ENCODE data around the gene RIPOR2. TPM values are rescaled to one million over a fixed set of nuclear protein-coding genes. Genes with fewer than 3 reads are reported as not detected.

Gene RIPOR2
- total and polyA plus RNA-seq, 4 donors, result 1.6 to 10.9 (median 3.7) TPM

- Histone ChIP-seq H3K27ac (ENCODE audit: low read depth in 1 of 2, low read length in 2 of 2) (no peak overlapping the region), H3K4me3 (ENCODE audit: low read depth in 1 of 3, low read length in 3 of 3) (no peak overlapping the region), H3K9ac (ENCODE audit: low read depth in 1 of 2, low read length in 2 of 2) (no peak overlapping the region), H3K27me3 (ENCODE audit: control insufficient read depth in 4 of 4, insufficient read depth in 4 of 4, low read length in 3 of 4) (peaks cover 0 to 2% (median 0%) of the 10 kb centered on the region in 4 donors), H3K9me3 (ENCODE audit: control insufficient read depth in 4 of 4, low read length in 3 of 4) (peaks cover 0 to 4% (median 3%) of the 10 kb centered on the region in 4 donors), H3K36me3 (ENCODE audit: control insufficient read depth in 4 of 4, insufficient read depth in 3 of 4, low read depth in 1 of 4, low read length in 3 of 4) (no peaks in the 10 kb centered on the region), H3K4me1 (ENCODE audit: control insufficient read depth in 4 of 4, insufficient read depth in 4 of 4, low read length in 3 of 4) (peaks cover 0 to 6% (median 6%) of the 10 kb centered on the region in 4 donors)
- no peak for DNase-seq (ENCODE audit: low spot score)
- TF ChIP-seq YY1 (IDR thresholded peaks at IDR 0.05) (no peak), JUND (IDR thresholded peaks at IDR 0.05) (no peak), NR2F2 (IDR thresholded peaks at IDR 0.05) (no peak), FOXA2 (IDR thresholded peaks at IDR 0.05) (no peak), ATF3 (IDR thresholded peaks at IDR 0.05) (no peak), ZBTB33 (IDR thresholded peaks at IDR 0.05) (no peak), RAD21 (IDR thresholded peaks at IDR 0.05) (no peak)
- WGBS, result 54% methylated on average over 3 of the region's 3 CpGs
These were observed 30.3 kb downstream of the RIPOR2 start for GRCh38 chr6:24905483-24905882.

- Histone ChIP-seq H3K36me3 (ENCODE audit: control insufficient read depth in 4 of 4, insufficient read depth in 3 of 4, low read depth in 1 of 4, low read length in 3 of 4) (no peaks in the 10 kb centered on the region), H3K9me3 (ENCODE audit: control insufficient read depth in 4 of 4, low read length in 3 of 4) (peaks cover 0 to 4% (median 3%) of the 10 kb centered on the region in 4 donors), H3K4me1 (ENCODE audit: control insufficient read depth in 4 of 4, insufficient read depth in 4 of 4, low read length in 3 of 4) (no peaks in the 10 kb centered on the region), H3K27me3 (ENCODE audit: control insufficient read depth in 4 of 4, insufficient read depth in 4 of 4, low read length in 3 of 4) (no peaks in the 10 kb centered on the region), H3K4me3 (ENCODE audit: low read depth in 1 of 3, low read length in 3 of 3) (no peak overlapping the region), H3K9ac (ENCODE audit: low read depth in 1 of 2, low read length in 2 of 2) (no peak overlapping the region), H3K27ac (ENCODE audit: low read depth in 1 of 2, low read length in 2 of 2) (no peak overlapping the region)
- 92% methylated on average over 7 of the region's 7 CpGs for WGBS
- TF ChIP-seq EGR1 (IDR thresholded peaks at IDR 0.05; ENCODE audit: low read depth in 2 of 2) (no peak), RXRA (IDR thresholded peaks at IDR 0.05) (no peak), REST (IDR thresholded peaks at IDR 0.05) (no peak), CTCF (IDR thresholded peaks at IDR 0.05; ENCODE audit: low read depth, low read length, missing input control) (no peak), YY1 (IDR thresholded peaks at IDR 0.05) (no peak), TAF1 (conservative IDR thresholded peaks at IDR 0.05) (no peak)
- DNase-seq (ENCODE audit: low spot score), result no peak
These were observed 32.1 kb downstream of the RIPOR2 start for GRCh38 chr6:24903681-24904080.

Data from liver (tissue), 9 donors.